KOPT-K1 (cell line): ENCODE measurements around the gene PRDM12.

Source experiments
- H3K27ac ChIP-seq: fragments of 200-600 bp; sonication (generic); 2 replicates; pipeline ENCODE4 v1.5.1; 2016; ENCODE audit warnings: antibody characterized with exemption, mild to moderate bottlenecking, low read depth, low read length; ENCODE audit not compliant: poor library complexity, severe bottlenecking
- H3K36me3 ChIP-seq: fragments of 200-600 bp; sonication (generic); 2 replicates; pipeline ENCODE4 v1.5.1; 2017; ENCODE audit warnings: antibody characterized with exemption, mild to moderate bottlenecking, low read length, moderate library complexity; ENCODE audit not compliant: insufficient read depth
- H3K9me3 ChIP-seq: fragments of 200-600 bp; sonication (generic); 2 replicates; pipeline ENCODE4 v1.5.1; 2017; ENCODE audit warnings: antibody characterized with exemption, low read length, mild to moderate bottlenecking; ENCODE audit not compliant: insufficient read depth, poor library complexity, severe bottlenecking

PRDM12 gene

DNA sequence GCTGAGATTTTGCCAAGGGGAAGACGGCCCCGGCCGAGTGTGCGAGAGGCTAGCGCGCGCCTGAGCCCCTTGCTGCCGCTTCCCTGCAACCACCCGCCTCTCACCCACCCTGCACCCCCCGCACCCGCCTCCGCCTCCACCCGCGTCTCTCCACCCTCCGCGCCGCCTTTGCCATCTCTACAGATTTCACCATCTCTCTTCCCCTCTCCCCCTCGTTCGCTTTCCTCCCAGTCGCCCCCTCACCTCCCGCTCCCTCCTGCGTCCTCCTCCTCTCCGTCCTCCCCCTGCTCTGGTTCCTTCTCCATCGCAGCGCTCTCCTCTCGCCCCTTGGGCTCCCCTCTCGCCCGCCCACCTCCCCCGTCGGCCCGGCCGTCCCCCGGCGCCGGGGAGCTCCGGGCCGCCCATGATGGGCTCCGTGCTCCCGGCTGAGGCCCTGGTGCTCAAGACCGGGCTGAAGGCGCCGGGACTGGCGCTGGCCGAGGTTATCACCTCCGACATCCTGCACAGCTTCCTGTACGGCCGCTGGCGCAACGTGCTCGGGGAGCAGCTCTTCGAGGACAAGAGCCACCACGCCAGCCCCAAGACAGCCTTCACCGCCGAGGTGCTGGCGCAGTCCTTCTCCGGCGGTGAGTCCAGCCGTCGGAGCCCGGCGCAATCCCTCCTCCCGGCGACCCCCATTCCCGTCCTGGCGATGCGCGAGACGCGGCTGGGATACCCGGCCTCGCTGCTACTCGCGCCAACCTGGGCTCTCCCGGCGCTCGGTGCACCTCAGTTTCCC is at the start of gene PRDM12:
Gene PRDM12 (plus strand): TSS at position 344 of the 778 bp plus-strand sequence. CDS start 60 bp downstream, at position 404.
- H3K27ac ChIP-seq: no peak within 1 kb of the TSS
- no peaks in the 10 kb centered on the region for H3K9me3 ChIP-seq
- no peaks in the 10 kb centered on the region for H3K36me3 ChIP-seq

DNA sequence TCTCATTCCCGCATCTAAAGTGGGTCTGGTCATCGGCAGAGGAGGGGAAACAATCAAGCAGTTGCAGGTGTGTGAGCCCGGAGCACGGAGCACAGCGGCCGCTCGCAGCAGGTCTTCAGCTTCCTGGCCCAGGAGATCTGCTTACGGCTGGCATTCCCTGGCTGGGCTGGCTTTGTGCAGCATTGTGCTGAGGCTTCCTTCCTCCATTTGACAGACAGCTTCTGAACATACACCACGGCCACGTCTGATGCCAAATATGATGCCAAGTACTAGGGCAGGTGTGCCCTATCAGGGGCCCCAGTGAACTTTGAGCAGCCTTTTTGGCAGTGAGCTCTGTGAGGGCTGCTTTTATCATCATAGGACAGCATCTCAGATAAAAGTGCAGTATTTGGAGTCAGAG is 47.9 kb upstream of the PRDM12 start:
- Histone ChIP-seq H3K36me3 (peaks cover 100% of the 10 kb centered on the region), H3K9me3 (no peaks in the 10 kb centered on the region), H3K27ac (no peak overlapping the region)

DNA sequence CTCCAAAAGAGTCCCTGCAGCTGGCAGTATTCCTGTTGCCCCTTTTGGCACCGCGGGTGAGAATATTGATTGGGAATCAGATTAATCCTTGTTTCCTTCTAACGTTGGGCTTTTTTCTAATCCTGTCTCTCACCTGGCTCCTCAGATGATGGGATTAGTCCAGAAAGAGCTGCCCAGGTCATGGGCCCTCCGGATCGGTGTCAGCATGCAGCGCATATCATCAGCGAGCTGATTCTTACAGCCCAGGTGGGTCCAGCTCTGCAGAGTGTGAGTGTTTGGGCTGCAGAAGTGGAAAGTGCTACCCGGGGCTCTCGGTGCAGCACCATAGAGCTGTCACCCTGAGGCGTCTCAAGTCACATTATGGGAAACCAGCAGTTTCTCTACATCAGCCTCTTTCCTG is 40.9 kb upstream of the PRDM12 start:
- H3K36me3 ChIP-seq: peaks cover 94% of the 10 kb centered on the region
- no peaks in the 10 kb centered on the region for H3K9me3 ChIP-seq
- no peak overlapping the region for H3K27ac ChIP-seq

DNA sequence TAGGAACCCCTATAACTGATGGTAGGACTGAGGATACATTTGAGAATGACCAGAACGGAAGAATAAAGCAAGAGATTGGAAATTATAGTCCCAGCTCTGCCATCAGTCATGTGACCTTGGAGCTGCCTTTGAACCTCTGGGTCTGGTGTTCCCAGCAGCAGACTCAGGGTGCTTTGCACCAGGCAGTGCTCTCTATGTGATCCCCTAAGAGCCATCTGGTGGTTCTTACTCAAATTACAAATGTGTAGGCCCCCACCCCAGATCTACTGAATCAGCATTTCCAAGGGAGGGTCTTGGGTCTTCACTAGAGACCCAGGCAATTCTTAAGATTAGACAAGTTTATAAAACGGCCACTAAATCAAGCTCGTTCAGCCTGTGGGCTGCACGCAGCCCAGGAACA is 40.2 kb upstream of the PRDM12 start:
- H3K27ac ChIP-seq: no peak overlapping the region
- H3K36me3 ChIP-seq: peaks cover 90% of the 10 kb centered on the region
- H3K9me3 ChIP-seq: no peaks in the 10 kb centered on the region

DNA sequence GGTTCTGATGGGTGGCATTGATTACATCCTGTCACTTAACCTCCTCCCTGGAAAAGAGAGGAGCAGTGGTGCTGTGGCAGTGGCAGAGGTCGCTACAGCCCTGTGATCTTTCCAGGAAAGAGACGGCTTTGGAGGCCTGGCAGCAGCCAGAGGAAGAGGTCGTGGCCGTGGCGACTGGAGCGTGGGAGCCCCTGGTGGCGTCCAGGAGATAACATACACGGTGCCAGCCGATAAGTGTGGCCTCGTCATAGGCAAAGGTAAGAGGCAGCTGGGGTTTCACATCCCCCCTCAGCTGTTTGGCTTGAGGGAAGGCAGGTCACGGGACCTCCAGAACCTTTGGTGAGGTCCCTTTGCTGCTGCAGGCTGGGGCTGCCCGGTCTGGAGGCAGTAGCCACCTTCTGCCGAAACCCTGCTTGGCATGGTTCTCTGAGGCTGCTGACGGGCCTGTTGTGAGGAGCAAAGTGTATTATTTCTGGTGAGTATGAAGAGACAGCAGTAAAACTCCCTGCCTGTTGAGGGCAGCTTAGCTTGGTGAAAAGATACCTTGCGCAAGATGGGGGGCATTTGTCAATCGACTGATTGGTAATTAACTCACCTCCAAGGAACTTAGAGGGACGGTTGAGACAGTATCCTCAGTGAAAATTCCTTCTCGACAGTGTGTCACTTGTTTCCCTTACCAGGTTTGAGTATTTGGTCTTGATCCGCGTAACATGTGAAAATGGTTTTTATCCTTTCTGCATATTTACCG is 38.0 kb upstream of the PRDM12 start:
- Histone ChIP-seq H3K9me3 (no peaks in the 10 kb centered on the region), H3K27ac (no peak overlapping the region), H3K36me3 (peaks cover 90% of the 10 kb centered on the region)

DNA sequence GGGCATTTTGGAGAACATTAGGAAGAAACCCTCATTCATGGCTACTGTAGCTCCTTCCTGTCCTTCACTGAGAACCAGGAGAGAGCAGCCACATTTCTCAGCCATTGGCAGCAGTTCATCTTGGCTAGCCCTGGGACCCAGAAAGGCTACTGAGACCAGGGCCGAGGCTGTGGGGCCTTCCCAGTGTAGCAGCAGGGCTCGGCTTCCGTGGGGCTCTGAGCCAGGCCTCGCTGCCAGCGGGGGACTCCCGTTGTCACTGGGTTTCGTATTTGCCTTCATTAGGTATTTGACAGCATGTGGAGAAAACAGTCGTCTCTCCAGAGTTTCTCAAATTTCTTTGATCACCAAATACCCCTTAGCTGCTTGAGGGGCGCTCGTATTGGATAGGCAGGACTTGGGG is 37.3 kb upstream of the PRDM12 start:
- Histone ChIP-seq H3K27ac (no peak overlapping the region), H3K36me3 (peaks cover 93% of the 10 kb centered on the region), H3K9me3 (no peaks in the 10 kb centered on the region)

DNA sequence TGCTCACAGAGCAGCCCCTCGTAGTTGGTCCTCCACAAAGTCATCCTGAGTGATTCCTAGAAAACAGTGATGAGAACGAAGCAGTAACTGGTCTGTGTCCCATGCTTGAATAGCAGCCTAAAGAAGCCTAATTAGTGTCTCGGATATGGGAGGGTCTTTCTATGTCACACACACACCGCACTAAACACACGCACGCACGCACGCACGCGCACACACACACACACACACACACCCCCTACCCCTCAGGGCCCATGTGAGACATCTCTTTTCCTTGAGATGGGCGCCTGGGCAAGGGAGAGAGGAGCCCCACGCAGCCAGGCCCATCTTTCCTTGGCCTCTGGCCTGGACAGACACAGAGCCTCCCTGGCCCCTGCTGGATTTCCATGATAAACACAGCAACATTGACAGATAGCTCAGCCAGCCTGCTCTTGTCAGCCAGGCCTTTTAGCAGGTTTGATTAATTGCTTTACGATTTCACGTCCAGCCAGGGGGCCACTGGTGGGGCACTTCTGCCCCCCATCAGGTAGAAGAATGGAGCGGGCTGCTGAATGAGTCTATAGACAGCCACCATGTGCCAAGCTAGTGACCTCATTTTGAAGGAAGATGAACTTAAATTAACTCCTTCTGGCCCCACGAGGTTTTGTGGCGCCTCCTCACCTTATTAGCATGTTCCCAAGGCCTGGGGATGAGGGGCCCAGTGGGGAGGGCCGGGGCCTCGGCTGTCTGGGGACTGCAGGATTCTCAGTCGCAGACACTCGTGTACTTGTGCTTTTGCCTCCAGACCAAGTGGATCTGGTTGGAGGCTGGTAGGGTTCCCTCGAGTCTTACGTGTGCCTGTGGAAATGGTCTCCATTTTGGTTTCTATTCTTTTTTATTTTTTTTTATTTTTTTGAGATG is 36.2 kb upstream of the PRDM12 start:
- Histone ChIP-seq H3K36me3 (peaks cover 97% of the 10 kb centered on the region), H3K9me3 (no peaks in the 10 kb centered on the region), H3K27ac (no peak overlapping the region)

DNA sequence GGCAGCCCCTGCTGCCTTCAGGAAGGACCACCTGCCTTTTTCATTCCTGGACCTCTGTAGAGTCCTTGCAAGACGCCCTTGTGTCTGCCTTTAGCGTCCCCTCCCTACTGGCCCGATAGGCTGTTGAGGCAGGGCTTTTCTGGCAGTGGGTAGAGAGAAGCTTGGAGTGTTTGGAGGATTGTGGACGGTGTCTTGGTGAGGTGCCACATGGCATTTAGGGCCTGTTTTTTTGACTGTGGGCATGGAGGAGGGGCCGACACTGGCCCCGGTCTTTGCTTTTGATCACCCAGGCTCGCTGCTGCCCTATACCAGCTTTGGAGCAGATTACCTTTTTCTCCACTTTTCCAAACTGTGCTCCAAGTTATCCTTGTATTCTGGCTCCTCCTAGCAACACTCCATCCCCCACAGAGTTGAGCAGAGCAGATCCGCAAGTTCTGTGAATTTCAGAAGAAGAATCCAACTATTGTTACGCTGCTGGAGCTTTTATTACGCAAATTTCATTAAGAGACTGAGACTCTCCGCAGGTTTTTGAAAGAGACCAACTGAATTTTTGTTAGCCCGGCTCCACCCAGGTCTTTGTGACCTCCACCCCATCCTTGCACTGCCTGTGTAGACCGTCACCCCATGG is 34.8 kb upstream of the PRDM12 start:
- H3K9me3 ChIP-seq: no peaks in the 10 kb centered on the region
- H3K36me3 ChIP-seq: peaks cover 97% of the 10 kb centered on the region
- H3K27ac ChIP-seq: no peak overlapping the region

DNA sequence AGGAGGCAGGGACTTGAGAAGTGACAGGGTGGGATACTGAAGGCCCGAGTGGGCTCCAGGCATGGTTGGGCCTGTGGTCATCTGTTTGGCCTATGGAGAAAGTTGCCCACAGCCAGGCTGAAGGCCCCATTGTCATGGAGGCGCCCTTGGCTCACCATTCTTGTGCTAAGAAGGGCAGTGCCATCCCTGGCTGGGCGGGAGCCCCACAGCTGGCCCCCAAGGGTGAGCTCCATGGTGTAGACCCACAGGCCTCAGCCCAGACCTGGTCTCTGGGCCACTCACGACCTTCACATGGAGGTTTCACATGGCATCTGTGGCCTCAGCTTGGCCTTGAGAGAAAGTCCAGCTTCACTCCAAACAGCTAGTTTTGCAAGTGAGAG is 34.3 kb upstream of the PRDM12 start:
- Histone ChIP-seq H3K36me3 (peaks cover 97% of the 10 kb centered on the region), H3K27ac (no peak overlapping the region)

DNA sequence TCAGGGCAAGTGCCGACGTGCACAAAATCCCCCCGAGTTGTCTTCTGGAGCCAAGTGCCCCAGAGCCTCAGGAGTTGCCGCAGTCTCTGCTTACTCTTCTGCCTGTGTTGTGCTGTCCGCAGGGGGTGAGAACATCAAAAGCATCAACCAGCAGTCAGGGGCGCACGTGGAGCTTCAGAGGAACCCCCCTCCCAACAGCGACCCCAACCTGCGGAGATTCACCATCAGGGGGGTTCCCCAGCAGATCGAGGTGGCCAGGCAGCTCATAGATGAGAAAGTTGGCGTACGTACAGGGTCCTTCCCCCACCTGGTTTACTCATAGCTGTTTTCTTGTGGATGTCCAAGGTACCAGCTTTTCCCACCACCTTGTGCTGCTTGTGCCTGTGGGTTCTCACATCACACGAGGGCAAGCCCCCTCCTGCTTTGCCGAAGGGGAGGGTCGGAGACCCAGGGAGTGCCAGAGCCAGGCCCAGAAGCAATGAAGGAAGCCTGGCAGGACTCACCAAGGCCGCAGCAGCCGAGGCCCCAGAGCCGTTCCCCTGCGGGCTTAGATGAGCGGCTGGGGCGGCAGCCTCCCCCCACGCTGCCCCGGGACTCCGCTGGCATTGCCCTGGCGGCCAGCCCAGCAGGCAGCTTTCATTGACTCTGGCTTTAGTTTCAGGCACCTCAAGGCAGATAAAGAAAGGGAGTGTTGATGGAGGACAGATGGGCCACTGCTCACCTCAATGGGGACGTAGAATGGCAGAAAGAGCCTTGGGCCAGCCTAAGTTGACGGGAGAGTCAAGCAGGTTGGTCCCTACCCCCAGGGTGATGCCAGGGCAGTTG is 33.7 kb upstream of the PRDM12 start:
- H3K36me3 ChIP-seq: peaks cover 97% of the 10 kb centered on the region
- no peaks in the 10 kb centered on the region for H3K9me3 ChIP-seq
- no peak overlapping the region for H3K27ac ChIP-seq

More for the DNA sequence above, 34.3 kb upstream of the PRDM12 start:
- no peaks in the 10 kb centered on the region for H3K9me3 ChIP-seq

DNA sequence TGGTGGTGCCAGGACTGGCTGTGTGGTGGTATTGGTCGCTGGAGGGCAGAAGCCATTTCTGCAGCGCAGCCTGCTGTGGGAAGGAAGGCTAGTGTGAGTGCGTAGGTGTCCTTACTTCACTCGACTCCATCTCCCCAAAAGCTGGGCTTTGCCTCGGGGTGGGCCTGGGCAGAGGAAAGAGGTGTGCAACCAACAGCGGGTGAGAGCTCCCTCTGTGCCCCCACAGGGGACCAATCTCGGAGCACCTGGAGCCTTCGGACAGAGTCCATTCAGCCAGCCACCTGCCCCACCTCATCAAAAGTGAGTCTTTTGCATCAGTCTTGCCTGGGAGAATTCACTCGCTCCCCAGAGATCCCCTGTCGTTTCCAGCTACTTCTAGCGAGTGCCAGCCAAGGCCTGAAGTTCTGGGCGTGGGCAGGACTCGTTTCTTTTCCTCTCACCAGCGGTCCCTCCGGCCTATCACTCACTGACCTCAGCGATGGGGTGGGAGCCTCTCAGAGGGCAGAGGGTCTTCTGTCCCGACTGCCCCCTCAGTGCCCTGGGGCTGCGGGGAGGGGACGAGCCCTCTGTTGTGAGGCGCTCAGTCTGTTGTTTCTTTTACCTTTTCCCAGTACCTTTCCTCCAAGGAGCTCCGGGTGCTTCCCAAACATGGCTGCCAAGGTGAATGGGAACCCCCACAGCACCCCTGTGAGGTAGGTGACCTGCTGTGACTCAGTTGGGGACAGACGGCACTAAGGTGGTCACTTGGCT is 32.9 kb upstream of the PRDM12 start:
- Histone ChIP-seq H3K27ac (no peak overlapping the region), H3K9me3 (no peaks in the 10 kb centered on the region), H3K36me3 (peaks cover 97% of the 10 kb centered on the region)

DNA sequence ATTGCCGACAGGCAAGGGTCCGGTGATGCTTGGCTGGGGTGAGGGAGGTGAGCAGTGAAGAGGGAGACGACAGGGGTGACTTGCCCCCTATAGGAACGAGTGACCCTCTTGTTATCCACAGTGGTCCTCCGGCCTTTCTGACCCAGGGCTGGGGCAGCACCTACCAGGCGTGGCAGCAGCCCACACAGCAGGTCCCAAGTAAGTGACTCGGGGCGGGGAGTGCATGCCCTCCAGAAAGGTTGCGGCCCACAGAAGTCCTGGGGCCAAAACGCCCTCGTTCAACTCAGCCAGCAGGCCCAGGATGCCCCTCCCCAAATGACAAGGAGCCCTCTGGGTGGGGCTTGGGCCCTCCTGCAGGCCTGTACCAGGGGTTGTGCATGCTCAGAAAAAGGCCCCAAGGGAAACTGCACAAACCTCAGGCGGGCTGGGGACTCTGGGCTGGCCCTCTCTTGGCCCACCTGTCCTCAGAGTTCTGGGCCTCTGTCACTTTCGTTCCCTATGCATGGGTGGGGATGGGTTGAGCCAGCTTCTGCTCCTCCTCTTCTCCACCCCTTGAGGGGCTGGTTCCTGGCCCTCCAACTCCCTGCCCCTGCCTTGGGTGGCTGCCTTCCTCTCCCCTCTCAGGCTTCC is 32.2 kb upstream of the PRDM12 start:
- no peak overlapping the region for H3K27ac ChIP-seq
- peaks cover 95% of the 10 kb centered on the region for H3K36me3 ChIP-seq
- H3K9me3 ChIP-seq: no peaks in the 10 kb centered on the region

DNA sequence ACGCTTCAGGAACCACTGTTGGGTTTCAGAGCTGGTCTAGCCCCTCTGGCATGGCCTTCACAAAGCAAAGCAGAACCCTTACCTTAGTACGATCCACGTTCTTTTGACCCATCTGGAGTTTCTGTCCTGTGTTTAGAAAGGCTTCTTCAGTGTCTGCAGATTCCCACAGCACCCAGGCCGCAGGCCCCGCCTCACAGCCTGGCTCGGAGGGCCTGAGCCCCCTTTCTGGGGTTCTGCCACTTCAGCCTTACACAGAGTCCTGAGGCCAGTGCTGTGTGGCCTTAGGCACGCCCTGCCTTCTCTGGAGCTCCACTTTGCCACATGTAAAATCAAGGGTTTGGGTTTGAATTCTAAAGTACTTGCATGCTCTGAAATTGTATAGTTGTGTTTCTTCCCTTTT is 31.6 kb upstream of the PRDM12 start:
- Histone ChIP-seq H3K27ac (no peak overlapping the region), H3K36me3 (peaks cover 88% of the 10 kb centered on the region), H3K9me3 (no peaks in the 10 kb centered on the region)
